Panc1 (cell line): ENCODE data around the gene POU2AF2. TPM values are rescaled to one million over a fixed set of nuclear protein-coding genes. Genes with fewer than 3 reads are reported as not detected.

Experiments
- ATAC-seq: fragments of 200-7000 bp; cut with Tn5 transposase; 2 replicates; pipeline ENCODE4 v1.9.1; 2020; ENCODE audit warnings: mild to moderate bottlenecking, moderate library complexity
- BruUV-seq: library from RNA; stranded (reverse); fragments of 400-500 nt; replicated peaks from 2 replicates; lab custom pipeline; 2021; lab: Mats Ljungman, UMichigan
- CTCF ChIA-PET: fragments of 300-600 bp; sonication (Branson Sonifier 250); formaldehyde crosslinking; loops from one replicate; lab custom pipeline; 2022; ENCODE audit warnings: antibody characterized with exemption; lab: Charles Lee
- POLR2A ChIA-PET: fragments of 300-600 bp; sonication (Branson Sonifier 250); formaldehyde crosslinking; loops from one replicate; lab custom pipeline; 2022; ENCODE audit warnings: antibody characterized with exemption; lab: Charles Lee
- DNase-seq: peaks from one replicate; pipeline ENCODE4 v3.0.0-alpha.2; 2010; ENCODE audit warnings: low read depth, low spot score
- H3K27ac ChIP-seq: 2 replicates; pipeline ENCODE4 v1.5.1; 2011; ENCODE audit warnings: mild to moderate bottlenecking, low read length, inconsistent platforms
- H3K27me3 ChIP-seq: fragments of 200-500 bp; sonication (Bioruptor generic); 2 replicates; pipeline ENCODE4 v1.6.0; 2014; ENCODE audit warnings: low read length, inconsistent platforms; ENCODE audit not compliant: control insufficient read depth, insufficient read depth
- H3K36me3 ChIP-seq: fragments of 200-500 bp; sonication (Bioruptor generic); 2 replicates; pipeline ENCODE4 v1.5.1; 2014; ENCODE audit warnings: inconsistent platforms, mild to moderate bottlenecking, low read length, moderate library complexity; ENCODE audit not compliant: control insufficient read depth, insufficient read depth
- H3K4me1 ChIP-seq: 2 replicates; pipeline ENCODE4 v1.5.1; 2011; ENCODE audit warnings: inconsistent platforms, mild to moderate bottlenecking, low read length, moderate library complexity; ENCODE audit not compliant: control insufficient read depth, insufficient read depth
- H3K4me3 ChIP-seq, 2 experiments: 2 replicates each; pipeline ENCODE4 v1.5.1; 2011 to 2012; ENCODE audit warnings: low read depth in 2 of 2, low read length in 2 of 2, mild to moderate bottlenecking in 2 of 2, inconsistent platforms in 1 of 2, moderate library complexity in 1 of 2
- H3K9me3 ChIP-seq: fragments of 200-500 bp; sonication (Bioruptor generic); 2 replicates; pipeline ENCODE4 v1.5.1; 2014; ENCODE audit warnings: low read depth, mild to moderate bottlenecking, inconsistent platforms, low read length, moderate library complexity; ENCODE audit not compliant: control insufficient read depth, insufficient read depth
- POLR2AphosphoS5 ChIP-seq: IDR thresholded peaks from 2 replicates; pipeline ENCODE4 v1.6.1; 2012; ENCODE audit warnings: mild to moderate bottlenecking, low read depth, low read length, moderate library complexity
- SIN3A ChIP-seq: IDR thresholded peaks from 2 replicates; pipeline ENCODE4 v1.6.1; 2012; ENCODE audit warnings: low read depth, mild to moderate bottlenecking, low read length, moderate library complexity, borderline replicate concordance; ENCODE audit not compliant: insufficient read depth
- TCF7L2 ChIP-seq: IDR thresholded peaks from 2 replicates; pipeline ENCODE4 v1.6.1; 2011; ENCODE audit warnings: mild to moderate bottlenecking, low read depth, low read length, inconsistent platforms
- in situ Hi-C: cut with HindIII; loops from 2 replicates; pipeline ENCODE4 v1.10.0; 2016; ENCODE audit warnings: low sequenced_read_pairs, low pct_unique_long_range_greater_than_20kb
- intact Hi-C: fragments of 100-400 bp; cut with micrococcal nuclease; formaldehyde crosslinking; loops from one replicate; pipeline ENCODE4 v1.10.0; 2022; ENCODE audit not compliant: unreplicated experiment
- total RNA-seq: library from RNA; stranded (reverse); gene quantifications from one replicate; pipeline ENCODE4 v1.2.1, GENCODE V29; 2021; ENCODE audit not compliant: unreplicated experiment
- TF ChIP-seq, protein P1 (sequence below): fragments of 450-650 bp; IDR thresholded peaks from 2 replicates; pipeline ENCODE4 v1.5.1; 2017; ENCODE audit warnings: mild to moderate bottlenecking
- TF ChIP-seq, protein P2 (sequence below), 2 experiments: IDR thresholded peaks; 2 replicates each; pipeline ENCODE4 v1.6.1; 2011 to 2012; ENCODE audit warnings: low read depth in 2 of 2, control low read depth in 1 of 2, low read length in 1 of 2, mild to moderate bottlenecking in 1 of 2, moderate library complexity in 1 of 2; ENCODE audit not compliant: insufficient read depth in 1 of 2

POU2AF2 gene
- total RNA-seq, 1 experiment from 2014 or later: not detected

DNA sequence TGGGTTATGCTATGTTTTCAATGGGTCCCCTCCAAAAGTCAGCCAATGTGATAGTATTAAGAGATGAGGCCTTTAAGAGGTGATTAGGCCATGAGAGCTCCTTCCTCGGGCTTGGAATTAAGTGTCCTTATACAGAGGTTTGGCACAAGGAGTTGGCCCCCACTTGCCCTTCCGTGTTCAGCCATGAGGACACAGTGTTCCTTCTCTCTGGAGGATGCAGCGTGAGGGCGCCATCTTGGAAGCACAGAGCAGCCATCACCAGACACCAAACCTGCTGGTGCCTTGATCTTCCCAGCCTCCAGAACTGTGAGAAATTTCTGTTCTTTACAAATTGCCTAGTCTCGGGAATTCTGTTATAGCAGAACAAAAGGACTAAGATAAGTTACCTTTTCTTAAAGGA, 79.7 kb downstream of the POU2AF2 start:
- H3K4me1 ChIP-seq: no peaks in the 10 kb centered on the region
- intact Hi-C loops (no loop called here), in situ Hi-C loops (no loop called here)
- peaks cover 18% of the 10 kb centered on the region for H3K27me3 ChIP-seq
- POLR2A ChIA-PET: no interaction called here
- TF ChIP-seq POLR2AphosphoS5 (no peak), TCF7L2 (no peak), SIN3A (no peak)
- TF ChIP-seq, protein P1, sequence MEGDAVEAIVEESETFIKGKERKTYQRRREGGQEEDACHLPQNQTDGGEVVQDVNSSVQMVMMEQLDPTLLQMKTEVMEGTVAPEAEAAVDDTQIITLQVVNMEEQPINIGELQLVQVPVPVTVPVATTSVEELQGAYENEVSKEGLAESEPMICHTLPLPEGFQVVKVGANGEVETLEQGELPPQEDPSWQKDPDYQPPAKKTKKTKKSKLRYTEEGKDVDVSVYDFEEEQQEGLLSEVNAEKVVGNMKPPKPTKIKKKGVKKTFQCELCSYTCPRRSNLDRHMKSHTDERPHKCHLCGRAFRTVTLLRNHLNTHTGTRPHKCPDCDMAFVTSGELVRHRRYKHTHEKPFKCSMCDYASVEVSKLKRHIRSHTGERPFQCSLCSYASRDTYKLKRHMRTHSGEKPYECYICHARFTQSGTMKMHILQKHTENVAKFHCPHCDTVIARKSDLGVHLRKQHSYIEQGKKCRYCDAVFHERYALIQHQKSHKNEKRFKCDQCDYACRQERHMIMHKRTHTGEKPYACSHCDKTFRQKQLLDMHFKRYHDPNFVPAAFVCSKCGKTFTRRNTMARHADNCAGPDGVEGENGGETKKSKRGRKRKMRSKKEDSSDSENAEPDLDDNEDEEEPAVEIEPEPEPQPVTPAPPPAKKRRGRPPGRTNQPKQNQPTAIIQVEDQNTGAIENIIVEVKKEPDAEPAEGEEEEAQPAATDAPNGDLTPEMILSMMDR: no peak
- TF ChIP-seq, protein P2, sequence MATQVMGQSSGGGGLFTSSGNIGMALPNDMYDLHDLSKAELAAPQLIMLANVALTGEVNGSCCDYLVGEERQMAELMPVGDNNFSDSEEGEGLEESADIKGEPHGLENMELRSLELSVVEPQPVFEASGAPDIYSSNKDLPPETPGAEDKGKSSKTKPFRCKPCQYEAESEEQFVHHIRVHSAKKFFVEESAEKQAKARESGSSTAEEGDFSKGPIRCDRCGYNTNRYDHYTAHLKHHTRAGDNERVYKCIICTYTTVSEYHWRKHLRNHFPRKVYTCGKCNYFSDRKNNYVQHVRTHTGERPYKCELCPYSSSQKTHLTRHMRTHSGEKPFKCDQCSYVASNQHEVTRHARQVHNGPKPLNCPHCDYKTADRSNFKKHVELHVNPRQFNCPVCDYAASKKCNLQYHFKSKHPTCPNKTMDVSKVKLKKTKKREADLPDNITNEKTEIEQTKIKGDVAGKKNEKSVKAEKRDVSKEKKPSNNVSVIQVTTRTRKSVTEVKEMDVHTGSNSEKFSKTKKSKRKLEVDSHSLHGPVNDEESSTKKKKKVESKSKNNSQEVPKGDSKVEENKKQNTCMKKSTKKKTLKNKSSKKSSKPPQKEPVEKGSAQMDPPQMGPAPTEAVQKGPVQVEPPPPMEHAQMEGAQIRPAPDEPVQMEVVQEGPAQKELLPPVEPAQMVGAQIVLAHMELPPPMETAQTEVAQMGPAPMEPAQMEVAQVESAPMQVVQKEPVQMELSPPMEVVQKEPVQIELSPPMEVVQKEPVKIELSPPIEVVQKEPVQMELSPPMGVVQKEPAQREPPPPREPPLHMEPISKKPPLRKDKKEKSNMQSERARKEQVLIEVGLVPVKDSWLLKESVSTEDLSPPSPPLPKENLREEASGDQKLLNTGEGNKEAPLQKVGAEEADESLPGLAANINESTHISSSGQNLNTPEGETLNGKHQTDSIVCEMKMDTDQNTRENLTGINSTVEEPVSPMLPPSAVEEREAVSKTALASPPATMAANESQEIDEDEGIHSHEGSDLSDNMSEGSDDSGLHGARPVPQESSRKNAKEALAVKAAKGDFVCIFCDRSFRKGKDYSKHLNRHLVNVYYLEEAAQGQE (IDR thresholded peaks at IDR 0.05; ENCODE audit: insufficient read depth in 1 of 2, low read depth in 2 of 2, low read length in 1 of 2): no peak
- no peak overlapping the region for H3K27ac ChIP-seq
- no peaks in the 10 kb centered on the region for H3K9me3 ChIP-seq
- CTCF ChIA-PET: no interaction called here
- DNase-seq: no peak
- BruUV-seq: no TSS peak
- H3K36me3 ChIP-seq: no peaks in the 10 kb centered on the region
- ATAC-seq: no peak
- H3K4me3 ChIP-seq: no peak overlapping the region

DNA sequence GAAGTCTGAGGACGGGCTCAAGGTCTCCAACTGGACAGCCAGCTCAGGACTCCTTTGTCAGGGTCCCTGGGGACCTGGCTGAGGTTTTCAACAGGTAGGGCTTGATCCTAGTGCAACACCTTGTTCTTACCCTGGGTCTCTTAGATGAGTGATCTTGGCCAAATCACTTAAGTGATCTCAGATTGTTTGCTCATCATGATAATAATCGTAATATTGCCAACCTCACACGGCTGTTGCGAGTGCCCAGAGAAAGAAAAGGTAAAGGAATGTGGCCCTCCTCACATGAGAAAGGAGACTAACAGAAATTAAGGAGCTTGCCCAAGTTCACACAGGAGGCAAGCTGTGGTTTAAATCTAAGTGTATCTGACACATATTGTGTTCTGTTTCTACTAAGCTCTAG, 81.3 kb downstream of the POU2AF2 start:
- no peaks in the 10 kb centered on the region for H3K36me3 ChIP-seq
- peaks cover 13% of the 10 kb centered on the region; the same call in 1 of the 2 replicates for H3K27me3 ChIP-seq
- TF ChIP-seq TCF7L2 (no peak), POLR2AphosphoS5 (no peak), SIN3A (no peak)
- TF ChIP-seq, protein P2 (IDR thresholded peaks at IDR 0.05; ENCODE audit: insufficient read depth in 1 of 2, low read depth in 2 of 2, low read length in 1 of 2): no peak
- TF ChIP-seq, protein P1: no peak
- H3K27ac ChIP-seq: no peak overlapping the region
- no TSS peak for BruUV-seq
- CTCF ChIA-PET: interaction anchor here (0.7 kb wide), 1 partner anchor 41 kb away, joined by 4 read pairs; no protein-coding TSS in a partner anchor
- DNase-seq: no peak
- H3K4me3 ChIP-seq: no peak overlapping the region
- intact Hi-C loops (no loop called here), in situ Hi-C loops (no loop called here)
- POLR2A ChIA-PET: no interaction called here
- H3K9me3 ChIP-seq: no peaks in the 10 kb centered on the region
- no peak for ATAC-seq
- no peaks in the 10 kb centered on the region for H3K4me1 ChIP-seq
